Measurements from ENCODE around the gene ELK1.
"Not testable (repeated sequence)": the region's sequence is repeated elsewhere in the genome, so short reads cannot be mapped to it uniquely, and the experiment has no call there.

ELK1 gene

DNA sequence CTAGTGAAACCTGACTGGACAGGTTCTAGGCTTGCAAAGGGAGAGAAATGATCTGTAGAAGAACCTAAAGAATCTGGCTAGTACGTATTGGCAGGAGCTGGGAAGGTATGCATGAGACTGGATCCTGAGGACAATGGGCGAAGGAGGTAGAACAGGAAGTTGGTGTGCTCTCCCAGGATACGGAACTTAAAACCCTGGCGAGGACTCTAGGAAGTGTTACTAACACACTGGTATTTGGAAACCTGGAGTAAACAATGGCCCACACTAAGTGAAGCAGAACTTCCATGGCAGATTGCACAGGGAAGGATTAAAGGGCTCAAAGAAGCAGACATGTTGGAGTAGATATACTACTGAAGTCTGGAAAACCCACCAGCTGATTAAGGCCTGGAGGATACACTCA lies 39.9 kb downstream of the ELK1 start:
- DNase-seq, result no peak

DNA sequence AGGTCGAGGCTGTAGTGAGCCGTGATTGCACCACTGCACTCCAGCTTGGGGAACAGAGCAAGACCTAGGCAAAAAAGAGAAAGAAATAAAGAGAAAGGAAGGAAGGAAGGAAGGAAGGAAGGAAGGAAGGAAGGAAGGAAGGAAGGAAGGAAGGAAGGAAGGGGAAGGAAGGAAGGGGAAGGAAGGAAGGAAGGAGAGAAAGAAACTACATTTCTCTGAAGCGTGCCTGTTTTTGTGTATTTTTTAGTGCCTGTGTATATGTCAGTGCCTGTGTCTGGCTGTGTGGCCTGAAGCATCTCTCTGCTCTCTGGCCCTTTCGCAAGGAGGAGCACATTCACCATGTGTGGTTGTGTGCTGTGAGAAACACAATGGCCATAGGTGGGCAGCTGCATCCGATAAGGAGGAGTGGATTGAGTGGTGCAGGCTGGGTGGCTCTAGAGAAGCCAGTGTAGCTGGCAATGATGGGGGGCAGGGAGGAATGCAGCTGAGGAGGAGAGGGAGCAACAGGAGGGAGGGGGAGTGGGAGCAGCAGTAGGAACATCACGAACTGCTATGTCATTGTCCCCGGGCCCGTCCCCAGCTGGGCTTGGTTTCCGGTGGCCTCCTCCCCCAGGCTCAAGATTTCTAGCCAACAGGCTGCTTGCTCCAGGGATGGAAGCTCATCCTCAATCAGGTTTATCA lies 42.1 kb downstream of the ELK1 start:
- no peak for DNase-seq

DNA sequence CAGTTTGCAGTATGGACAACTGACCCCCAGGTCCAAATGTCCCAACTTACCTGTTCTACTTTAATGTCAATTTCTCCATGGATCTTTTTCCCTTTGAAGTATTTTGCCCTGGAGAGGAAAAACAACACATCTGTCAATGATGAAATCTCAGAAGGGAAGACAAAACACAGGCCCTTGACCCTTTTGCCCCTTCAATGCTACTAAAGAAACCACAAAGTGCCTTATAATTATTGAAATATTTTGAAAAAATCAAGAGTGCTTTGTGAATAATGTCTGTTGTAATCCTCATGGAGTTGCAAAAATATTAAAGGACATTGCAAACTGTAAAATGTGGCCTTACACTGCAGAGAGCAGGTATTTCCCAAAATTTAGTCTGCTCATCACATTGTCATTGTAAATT lies 43.3 kb downstream of the ELK1 start:
- no peak for DNase-seq

DNA sequence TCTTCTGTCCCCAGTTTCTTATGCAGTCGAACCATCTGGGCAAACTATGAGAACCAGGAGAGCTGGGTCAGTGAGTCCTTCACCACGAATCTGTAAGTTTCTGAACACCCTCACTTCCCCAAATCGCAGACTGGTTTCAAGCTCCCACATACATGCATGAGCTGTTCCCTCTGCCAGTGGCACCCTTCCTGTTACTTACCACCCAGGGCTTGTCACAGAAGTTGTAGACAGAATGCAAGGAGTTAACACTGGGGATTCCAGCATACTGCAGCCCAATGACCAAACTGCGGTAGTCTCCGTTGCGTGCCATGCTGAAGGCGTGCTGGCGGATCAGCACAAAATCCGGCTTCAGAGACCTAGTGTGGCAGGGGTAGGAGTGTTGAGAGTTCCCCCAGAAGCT lies 45.3 kb downstream of the ELK1 start:
- DNase-seq, result no peak

DNA sequence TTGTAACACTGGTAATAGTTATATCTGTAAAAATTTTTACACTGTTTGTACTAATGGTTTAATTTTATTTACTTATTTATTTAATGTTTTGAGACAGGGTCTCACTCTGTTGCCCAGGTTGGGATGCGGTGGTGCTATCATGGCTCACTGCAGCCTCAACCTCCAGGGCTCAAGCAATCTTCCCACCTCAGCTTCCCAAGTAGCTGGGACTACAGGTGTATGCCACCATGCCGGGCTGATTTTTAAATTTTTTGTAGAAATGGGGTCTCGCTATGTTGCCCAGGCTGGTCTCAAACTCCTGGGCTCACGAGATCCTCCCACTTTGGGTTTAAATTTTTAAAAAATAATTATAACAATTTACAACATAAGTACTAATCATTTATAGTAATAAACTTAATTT lies 47.2 kb downstream of the ELK1 start:
- DNase-seq, result not testable (repeated sequence)

DNA sequence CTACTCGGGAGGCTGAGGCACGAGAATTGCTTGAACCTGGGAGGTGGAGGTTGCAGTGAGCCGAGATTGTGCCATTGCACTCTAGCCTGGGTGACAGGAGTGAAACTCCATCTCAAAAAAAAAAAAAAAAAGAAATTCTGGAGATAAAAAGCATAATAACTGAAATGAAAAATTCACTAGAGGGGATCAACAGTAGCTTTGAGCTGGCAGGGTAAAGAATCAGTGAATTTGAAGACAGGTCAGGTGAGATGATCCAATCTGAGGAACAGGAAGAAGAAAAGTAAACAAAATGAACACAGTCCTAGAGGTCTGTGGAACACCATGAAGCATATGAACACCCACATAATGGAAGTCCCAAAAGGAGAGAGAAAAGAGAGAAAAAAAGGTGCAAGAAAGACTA lies 53.1 kb downstream of the ELK1 start:
- DNase-seq, result no peak

DNA sequence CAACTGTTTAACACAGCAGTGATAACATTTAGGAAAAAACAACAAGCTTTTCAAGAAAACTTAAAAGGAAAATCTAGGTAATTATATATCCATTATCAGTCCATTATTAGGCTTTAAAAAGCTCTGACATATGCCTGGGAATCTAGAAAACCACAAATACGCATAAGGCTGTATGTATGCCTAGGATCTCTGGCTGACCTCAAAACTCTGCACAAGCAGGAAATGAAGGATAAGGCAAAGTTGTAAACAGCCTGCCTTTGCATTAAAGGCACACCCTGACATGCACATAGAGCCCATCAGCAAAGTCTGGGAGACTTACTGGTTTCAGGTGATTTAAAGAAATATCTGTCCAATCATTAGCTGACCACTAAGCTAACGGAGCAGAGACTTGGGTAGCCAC lies 54.1 kb downstream of the ELK1 start:
- no peak for DNase-seq

DNA sequence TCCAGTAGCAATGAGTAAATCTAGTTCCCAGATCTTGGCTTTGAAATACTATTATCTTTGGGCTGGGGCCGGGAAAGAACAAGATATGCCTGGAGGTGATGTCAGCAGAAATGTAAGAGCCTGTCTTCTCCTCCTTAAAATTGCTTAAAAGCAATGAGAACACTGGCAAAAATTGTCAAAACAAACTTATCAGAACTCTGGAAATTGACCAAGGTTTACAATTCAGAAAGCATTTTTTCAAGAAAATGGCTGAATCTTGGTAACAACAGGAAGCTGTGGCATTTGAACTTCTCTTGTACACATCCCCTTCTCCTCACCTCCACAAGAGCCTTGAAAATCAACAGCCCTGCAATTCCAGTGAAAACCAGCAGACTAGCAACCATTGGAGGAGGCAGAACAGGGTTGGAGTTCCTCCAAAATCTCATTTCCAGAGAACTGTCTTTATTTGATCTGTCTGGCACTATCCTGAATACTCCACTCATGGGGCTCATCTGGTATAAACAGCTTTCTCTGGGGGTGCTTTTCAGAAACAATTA lies 54.6 kb downstream of the ELK1 start:
- no peak for DNase-seq

DNA sequence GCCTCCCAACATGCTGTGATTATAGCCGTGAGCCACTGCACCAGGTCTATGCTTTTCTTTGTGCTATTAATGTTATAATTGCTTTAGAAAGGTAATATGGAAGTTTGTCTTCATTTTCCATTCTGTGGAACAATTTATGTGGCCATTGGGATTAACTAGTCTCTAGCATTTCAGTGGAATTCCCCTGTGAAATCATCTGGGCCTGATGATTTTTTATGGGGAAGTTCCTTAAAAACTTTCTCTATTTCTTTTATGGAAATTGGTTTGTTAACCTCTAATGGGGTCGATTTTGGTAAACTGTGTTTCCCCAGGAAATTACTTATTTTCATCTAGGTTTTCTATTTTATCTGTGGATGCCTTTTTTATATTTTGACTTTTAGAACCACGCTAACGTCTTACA lies 56.8 kb downstream of the ELK1 start:
- DNase-seq, result no peak

DNA sequence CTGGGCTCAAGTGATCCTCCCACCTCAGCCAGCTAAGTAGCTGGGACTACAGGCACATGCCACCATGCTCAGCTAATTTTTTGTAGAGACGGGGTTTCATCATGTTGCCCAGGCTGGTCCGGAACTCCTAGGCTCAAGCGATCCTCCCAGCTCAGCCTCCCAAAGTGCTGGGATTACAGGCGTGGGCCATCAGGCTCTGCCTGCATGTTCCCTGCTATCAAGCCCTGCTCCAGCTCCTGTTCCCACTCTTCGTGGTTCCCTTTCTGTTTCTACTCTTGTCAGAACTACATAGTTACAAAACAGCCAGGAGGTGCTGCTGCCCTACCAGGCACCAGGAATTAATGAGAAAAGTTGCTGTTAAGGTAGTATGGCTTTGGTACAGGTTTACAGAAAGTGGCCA lies 59.4 kb downstream of the ELK1 start:
- no peak for DNase-seq

DNA sequence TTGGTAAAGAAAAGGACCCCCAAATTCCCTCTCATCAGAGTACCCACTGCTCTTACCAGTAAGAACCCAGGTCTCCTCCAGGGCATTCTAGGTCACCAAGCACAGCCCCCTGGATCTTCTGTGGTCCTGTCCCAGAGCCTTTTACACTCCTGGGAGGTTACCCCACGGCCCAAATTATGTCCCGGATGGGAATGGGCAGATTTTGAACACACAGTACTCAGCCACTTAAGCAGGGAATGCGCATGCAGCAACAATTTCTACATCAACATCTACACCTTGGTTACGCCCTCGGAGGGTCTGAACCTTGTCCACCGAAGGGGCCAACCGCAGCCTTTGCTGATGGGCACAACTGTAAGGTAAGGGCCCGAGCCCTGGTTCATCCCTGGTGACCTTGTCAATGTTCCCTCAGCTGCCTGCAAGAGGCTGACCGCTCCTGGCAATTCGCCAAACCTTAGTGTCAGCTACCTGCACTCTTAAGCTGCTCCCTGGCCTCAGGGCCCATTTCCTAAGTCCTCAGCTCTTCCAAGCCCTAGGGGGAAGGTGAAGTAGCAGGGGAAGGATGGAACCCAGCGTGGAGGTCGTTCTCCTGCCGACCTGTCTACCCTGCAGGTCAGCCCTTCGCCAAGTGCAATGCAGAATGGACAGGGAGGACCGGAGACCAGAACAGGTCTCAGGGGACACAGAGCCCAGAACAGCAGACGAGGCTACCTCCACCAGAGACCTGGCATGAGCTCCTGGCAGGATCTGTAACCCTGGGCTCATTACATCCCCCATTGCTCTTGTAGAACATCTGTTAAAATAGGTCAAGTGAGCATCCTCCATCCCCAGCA lies 62.2 kb downstream of the ELK1 start:
- no peak for DNase-seq

DNA sequence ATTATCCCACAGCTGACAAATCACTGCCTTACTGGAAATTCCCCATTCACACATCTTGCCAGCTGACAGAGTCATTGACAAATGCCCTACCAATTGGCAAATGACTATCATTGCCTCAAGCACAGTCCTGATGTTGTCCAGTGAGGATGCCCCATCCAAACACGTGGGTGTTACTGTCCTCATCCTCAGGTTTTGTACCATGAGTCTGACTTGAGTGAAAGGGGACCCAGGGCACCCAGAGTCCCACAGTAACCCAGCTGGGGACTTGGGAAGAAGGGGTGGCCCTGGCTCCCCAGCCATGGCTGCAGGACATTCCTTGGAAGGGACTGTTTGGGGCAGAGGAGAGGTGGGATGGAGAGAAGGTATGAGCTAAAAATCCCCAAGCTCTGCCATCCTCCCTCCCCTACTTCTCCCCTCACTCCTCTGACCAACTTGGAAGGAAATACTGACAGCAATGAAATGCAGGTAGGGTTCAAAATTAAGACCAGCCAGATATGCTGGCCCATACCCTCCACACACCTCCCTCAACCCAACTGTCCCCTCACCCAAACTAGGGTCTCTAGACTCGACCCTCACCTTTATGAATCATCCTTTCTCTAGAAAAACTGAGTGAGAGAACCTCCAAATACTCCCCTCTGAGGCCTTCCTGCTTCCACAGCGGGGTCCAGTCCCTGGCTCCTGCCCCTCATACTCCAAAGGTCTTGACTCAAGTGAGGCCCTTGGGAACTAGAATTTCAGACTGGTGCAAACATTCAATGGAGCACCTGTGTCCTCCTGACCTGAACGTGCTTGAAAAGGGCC lies 63.1 kb downstream of the ELK1 start:
- DNase-seq, result no peak

DNA sequence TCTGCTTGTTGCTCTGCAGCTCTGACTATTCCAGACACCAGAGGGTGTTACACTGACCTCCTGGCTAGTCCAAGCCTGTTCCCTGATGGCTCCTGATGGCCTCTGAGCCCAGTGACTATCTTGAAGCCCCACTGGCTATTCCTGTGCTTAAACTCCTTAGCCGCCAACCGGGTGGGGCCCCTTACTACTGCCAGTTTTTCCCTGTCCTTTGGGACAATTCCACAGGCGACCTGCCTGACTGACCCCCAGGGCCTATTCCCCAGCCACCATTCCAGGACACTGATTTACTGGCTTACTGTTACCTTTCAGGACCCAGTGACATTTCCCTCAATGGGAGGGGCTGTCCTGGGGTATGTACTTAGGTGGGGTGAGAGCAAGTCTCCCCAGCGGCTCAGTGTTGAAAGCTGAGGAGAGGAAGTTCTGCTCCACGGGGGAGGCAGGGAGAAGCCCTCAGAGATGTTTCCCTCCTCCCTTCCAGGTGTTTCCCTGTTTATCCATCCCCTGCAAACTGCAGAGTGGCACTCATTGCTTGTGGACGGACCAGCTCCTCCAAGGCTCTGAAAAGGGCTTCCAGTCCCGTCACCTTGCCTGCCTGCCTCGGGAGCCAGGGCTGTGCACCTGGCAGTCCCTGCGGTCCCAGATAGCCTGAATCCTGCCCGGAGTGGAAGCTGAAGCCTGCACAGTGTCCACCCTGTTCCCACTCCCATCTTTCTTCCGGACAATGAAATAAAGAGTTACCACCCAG lies 64.1 kb downstream of the ELK1 start:
- no peak for DNase-seq

All from femur (tissue), 1 donor.